Muscle layer of colon (tissue), 2 donors: Measurements from ENCODE around the gene SHLD1.
A peak's percentile ranks its signal among the peaks of the same experiment; 100 is the strongest.
"Not testable (repeated sequence)": the region's sequence is repeated elsewhere in the genome, so short reads cannot be mapped to it uniquely, and the experiment has no call there.

Experiments used
- H3K27ac ChIP-seq: one replicate; pipeline ENCODE4 v1.7.0; 2013; ENCODE audit warnings: low read depth, mild to moderate bottlenecking, low read length, moderate library complexity
- H3K27me3 ChIP-seq, 2 donors: one replicate each; pipeline ENCODE4 v1.7.0; 2013; ENCODE audit warnings: low read length in 2 of 2, mild to moderate bottlenecking in 2 of 2; ENCODE audit not compliant: insufficient read depth in 2 of 2, control insufficient read depth in 1 of 2
- H3K36me3 ChIP-seq: one replicate; pipeline ENCODE4 v1.7.0; 2013; ENCODE audit warnings: mild to moderate bottlenecking, low read length; ENCODE audit not compliant: insufficient read depth
- H3K4me1 ChIP-seq: one replicate; pipeline ENCODE4 v1.7.0; 2013; ENCODE audit warnings: mild to moderate bottlenecking, low read length; ENCODE audit not compliant: insufficient read depth
- H3K4me3 ChIP-seq, 2 donors: one replicate each; pipeline ENCODE4 v1.7.0; 2013; ENCODE audit warnings: low read length in 2 of 2, low read depth in 1 of 2, mild to moderate bottlenecking in 1 of 2, moderate library complexity in 1 of 2
- H3K9ac ChIP-seq: one replicate; pipeline ENCODE4 v1.7.0; 2013; ENCODE audit warnings: low read length
- H3K9me3 ChIP-seq: one replicate; pipeline ENCODE4 v1.7.0; 2013; ENCODE audit warnings: mild to moderate bottlenecking, low read length
- donor health status: abdominal sarcoma.
- donor health status: Adenocarcinoma of cecum.

Gene SHLD1

DNA sequence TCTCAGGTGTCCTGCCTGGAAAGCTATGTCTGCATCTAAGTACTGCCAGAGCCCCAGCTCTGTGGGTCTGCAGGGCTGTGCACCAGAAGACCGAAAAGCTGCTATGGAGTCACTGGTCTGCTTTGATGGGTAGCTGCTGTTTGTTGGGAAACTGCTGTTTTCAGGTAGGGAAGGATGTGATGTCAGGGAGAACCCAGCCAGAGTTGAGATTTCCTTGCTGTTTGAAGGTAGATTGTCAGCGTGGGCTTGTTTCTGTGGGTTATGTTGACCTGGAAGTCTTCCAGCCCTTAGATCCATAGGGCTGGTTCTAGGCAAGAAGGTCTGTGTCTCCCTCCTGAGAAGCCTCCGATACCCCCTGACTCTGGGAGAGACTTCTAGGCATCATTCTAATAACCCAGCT lies 12.2 kb upstream of the SHLD1 start:
- Histone ChIP-seq H3K36me3 (no peaks in the 10 kb centered on the region), H3K27ac (no peak overlapping the region), H3K9ac (no peak overlapping the region), H3K9me3 (no peaks in the 10 kb centered on the region), H3K4me1 (no peaks in the 10 kb centered on the region), H3K27me3 (no peaks in the 10 kb centered on the region), H3K4me3 (no peak overlapping the region)

DNA sequence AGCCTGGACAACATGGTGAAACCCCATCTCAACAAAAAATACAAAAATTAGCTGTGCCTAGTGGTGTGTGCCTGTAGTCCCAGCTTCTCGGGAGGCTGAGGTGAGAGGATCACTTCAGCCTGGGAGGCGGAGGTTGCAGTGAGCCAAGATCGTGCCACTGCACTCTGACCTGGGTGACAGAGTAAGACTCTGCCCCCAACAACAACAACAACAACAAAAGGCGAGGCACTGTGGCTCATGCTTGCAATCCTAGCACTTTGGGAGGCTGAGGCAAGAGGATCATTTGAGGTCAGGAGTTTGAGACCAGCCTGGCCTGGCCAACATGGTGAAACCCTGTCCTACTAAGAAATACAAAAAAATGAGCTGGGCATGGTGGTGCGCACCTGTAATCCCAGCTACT lies 9.6 kb upstream of the SHLD1 start:
- not testable (repeated sequence) for H3K36me3 ChIP-seq, H3K9me3 ChIP-seq, H3K4me1 ChIP-seq, H3K27me3 ChIP-seq, H3K27ac ChIP-seq, H3K9ac ChIP-seq, H3K4me3 ChIP-seq

- Histone ChIP-seq H3K27ac (no peak overlapping the region), H3K4me1 (no peaks in the 10 kb centered on the region), H3K27me3 (no peaks in the 10 kb centered on the region), H3K4me3 (no peak overlapping the region), H3K9ac (no peak overlapping the region), H3K36me3 (no peaks in the 10 kb centered on the region), H3K9me3 (no peaks in the 10 kb centered on the region)
Measured at GRCh38 chr20:5741089-5741488, 9.1 kb upstream of the SHLD1 start.

- Histone ChIP-seq H3K27me3 (no peaks in the 10 kb centered on the region), H3K4me3 (no peak overlapping the region), H3K27ac (no peak overlapping the region), H3K9ac (no peak overlapping the region), H3K4me1 (no peaks in the 10 kb centered on the region), H3K36me3 (no peaks in the 10 kb centered on the region), H3K9me3 (no peaks in the 10 kb centered on the region)
Measured at GRCh38 chr20:5742041-5742440, 8.2 kb upstream of the SHLD1 start.

DNA sequence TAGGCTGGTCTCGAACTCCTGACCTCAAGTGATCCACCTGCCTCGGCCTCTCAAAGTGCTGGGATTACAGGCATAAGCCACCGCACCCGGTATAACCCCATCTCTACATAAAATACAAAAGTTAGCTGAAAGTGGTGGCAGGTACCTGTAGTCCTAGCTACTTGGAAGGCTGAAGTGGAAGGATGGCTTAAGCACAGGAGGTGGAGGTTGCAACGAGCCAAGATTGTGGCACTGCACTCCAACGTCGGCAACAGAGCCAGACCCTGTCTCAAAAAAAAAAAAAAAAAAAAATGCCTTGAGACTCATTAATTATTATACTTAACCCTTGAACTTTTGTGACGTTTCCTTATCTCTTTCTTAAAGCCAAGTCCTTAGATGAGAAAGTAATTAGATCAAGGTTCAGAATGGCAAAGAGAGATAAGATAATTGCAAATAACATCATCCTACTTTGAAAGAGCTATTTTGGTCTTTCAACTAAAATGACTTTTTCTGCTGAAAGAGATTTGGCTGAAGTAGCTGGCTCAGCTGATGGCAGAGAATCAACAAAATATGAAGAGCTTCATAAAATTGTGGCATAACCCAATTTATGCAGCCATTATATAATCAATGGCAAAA lies 4.7 kb upstream of the SHLD1 start:
- Histone ChIP-seq H3K27ac (no peak overlapping the region), H3K9me3 (no peaks in the 10 kb centered on the region), H3K27me3 (no peaks in the 10 kb centered on the region), H3K36me3 (no peaks in the 10 kb centered on the region), H3K4me3 (no peak overlapping the region), H3K4me1 (no peaks in the 10 kb centered on the region), H3K9ac (no peak overlapping the region)

DNA sequence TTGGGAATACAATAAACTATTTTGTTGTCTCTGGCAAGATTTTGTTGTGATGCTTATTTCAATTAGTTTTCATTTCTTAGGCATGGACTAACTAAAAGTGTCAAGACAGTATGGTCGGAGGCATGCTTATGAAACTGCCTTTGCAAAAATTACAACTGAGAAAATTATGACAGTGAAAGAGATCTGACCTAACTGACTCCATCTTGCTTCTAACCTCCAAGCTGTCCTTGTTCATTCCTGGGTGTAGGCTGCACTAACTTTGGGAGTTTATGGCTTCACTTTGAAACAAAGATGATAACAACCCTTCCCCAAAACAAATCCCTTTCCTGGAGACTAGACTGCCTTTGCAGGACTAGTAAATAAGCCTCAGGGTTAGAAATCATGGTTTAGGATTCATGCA lies 4.1 kb upstream of the SHLD1 start:
- no peaks in the 10 kb centered on the region for H3K27me3 ChIP-seq
- H3K9ac ChIP-seq, result no peak overlapping the region
- H3K27ac ChIP-seq, result no peak overlapping the region
- no peaks in the 10 kb centered on the region for H3K9me3 ChIP-seq
- H3K36me3 ChIP-seq, result no peaks in the 10 kb centered on the region
- no peak overlapping the region for H3K4me3 ChIP-seq
- H3K4me1 ChIP-seq, result no peaks in the 10 kb centered on the region

GRCh38 chr20:5748246-5748645 lies 2.0 kb upstream of the SHLD1 start:
- Histone ChIP-seq H3K9ac (no peak overlapping the region), H3K36me3 (no peaks in the 10 kb centered on the region), H3K4me3 (no peak overlapping the region), H3K27ac (no peak overlapping the region), H3K9me3 (no peaks in the 10 kb centered on the region), H3K4me1 (no peaks in the 10 kb centered on the region), H3K27me3 (no peaks in the 10 kb centered on the region)

- H3K27me3 ChIP-seq, H3K27ac ChIP-seq, H3K9ac ChIP-seq, H3K9me3 ChIP-seq, H3K4me1 ChIP-seq, H3K36me3 ChIP-seq: not testable (repeated sequence)
- peak overlapping the region; percentile 39 to 91 for H3K4me3 ChIP-seq
Measured at GRCh38 chr20:5749512-5749951, 669 bp upstream of the SHLD1 start.

DNA sequence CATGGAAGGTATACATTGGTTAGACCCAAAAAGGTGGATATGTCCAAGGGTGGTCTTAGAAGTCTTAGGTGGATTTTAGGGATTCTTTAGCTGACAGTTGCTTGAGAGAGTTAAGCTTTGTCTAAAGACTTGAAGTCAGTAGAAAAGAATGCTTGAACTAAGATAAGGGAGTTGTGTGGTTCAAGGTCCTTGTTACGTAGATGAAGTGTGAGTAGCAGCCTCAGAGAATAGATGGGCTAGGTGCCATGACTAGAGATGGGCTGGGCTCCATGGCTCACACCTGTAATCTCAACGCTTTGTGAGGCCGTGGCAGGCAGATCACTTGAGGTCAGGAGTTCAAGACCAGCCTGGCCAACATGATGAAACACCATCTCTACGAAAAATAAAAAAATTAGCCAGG lies 1.7 kb downstream of the SHLD1 start:
- H3K27ac ChIP-seq, result no peak overlapping the region
- H3K4me1 ChIP-seq, result no peaks in the 10 kb centered on the region
- H3K4me3 ChIP-seq, result no peak overlapping the region
- H3K36me3 ChIP-seq, result no peaks in the 10 kb centered on the region
- H3K9ac ChIP-seq, result no peak overlapping the region
- no peaks in the 10 kb centered on the region for H3K9me3 ChIP-seq
- H3K27me3 ChIP-seq, result no peaks in the 10 kb centered on the region

GRCh38 chr20:5753814-5754213 lies 3.6 kb downstream of the SHLD1 start:
- H3K27ac ChIP-seq, result no peak overlapping the region
- no peaks in the 10 kb centered on the region for H3K4me1 ChIP-seq
- no peak overlapping the region for H3K9ac ChIP-seq
- no peaks in the 10 kb centered on the region for H3K27me3 ChIP-seq
- H3K36me3 ChIP-seq, result no peaks in the 10 kb centered on the region
- H3K4me3 ChIP-seq, result no peak overlapping the region
- H3K9me3 ChIP-seq, result no peaks in the 10 kb centered on the region

DNA sequence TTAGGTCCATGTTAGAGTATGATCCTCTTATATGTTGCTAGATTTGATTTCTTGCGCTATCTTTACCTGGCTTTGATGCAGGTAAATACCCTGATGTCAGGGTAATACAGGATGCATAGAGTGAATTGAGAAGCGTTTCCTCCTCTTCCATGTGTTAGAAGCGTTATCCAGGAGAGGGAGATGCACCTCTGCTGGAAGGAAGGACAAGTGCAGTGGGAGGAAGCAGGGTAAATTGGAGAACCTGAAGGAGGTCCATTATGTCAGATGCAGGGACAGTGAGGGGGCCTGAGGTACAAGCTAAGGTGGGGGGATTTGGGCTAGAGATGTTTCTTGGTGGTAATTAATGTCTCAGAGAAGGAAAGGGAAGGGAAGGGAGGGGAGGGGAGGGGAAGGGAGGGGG lies 7.7 kb downstream of the SHLD1 start:
- Histone ChIP-seq H3K27ac (no peak overlapping the region), H3K4me1 (no peaks in the 10 kb centered on the region)

DNA sequence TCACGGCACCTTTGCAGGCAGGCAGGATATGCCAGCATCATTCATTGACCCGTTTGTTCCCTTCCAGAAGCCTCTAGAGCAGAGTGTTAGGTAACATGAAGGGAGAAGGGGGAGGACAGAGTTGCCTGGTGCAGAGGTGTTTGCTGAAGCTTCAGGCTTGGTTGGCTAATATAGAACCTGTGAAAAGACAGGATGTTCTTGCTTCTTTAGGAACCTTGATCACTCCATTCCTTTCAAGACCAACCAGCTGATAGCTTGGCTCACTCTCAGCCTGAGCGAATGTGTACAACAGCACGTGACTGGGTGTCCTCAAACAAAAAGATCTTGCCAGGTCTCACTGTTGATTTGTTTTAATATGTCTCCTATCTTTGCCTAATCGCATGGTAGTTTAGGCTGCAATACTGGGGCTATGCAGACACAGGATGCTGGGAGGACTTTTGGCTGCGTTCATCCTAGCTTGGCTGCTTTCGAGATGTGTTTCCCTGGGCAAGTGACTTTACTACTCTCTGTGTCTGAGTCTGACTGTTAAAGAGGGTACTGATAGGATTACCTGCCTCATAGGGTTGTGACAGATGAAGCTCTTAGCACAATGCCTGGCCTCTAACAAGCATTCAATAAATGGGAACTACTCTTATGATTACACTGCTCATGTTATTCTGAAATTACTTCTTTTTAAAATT lies 16.0 kb downstream of the SHLD1 start:
- H3K9me3 ChIP-seq, result no peaks in the 10 kb centered on the region
- no peak overlapping the region for H3K27ac ChIP-seq
- no peaks in the 10 kb centered on the region for H3K4me1 ChIP-seq
- no peak overlapping the region for H3K4me3 ChIP-seq
- H3K27me3 ChIP-seq, result no peaks in the 10 kb centered on the region
- H3K9ac ChIP-seq, result no peak overlapping the region
- no peaks in the 10 kb centered on the region for H3K36me3 ChIP-seq

More for the DNA sequence above, 7.7 kb downstream of the SHLD1 start:
- Histone ChIP-seq H3K9ac (no peak overlapping the region), H3K27me3 (no peaks in the 10 kb centered on the region), H3K9me3 (no peaks in the 10 kb centered on the region), H3K36me3 (no peaks in the 10 kb centered on the region), H3K4me3 (no peak overlapping the region)
